MCF 10A (cell line): ENCODE data around the gene ARSI. TPM values are rescaled to one million over a fixed set of nuclear protein-coding genes. Genes with fewer than 3 reads are reported as not detected.

Experiments
- BruUV-seq: library from RNA; stranded (reverse); fragments of 400-500 nt; replicated peaks from 2 replicates; lab custom pipeline; 2021; lab: Mats Ljungman, UMichigan
- CTCF ChIA-PET: fragments of 300-600 bp; sonication (Branson Sonifier 250); formaldehyde crosslinking; extraction: SDS; loops from one replicate; lab custom pipeline; 2021; ENCODE audit warnings: antibody characterized with exemption, inconsistent platforms; lab: Yijun Ruan, JAX
- POLR2A ChIA-PET: fragments of 300-600, 350-650 bp; sonication (Branson Sonifier 250); formaldehyde crosslinking; extraction: SDS; loops from one replicate; lab custom pipeline; 2020; ENCODE audit warnings: antibody characterized with exemption, inconsistent platforms; lab: Yijun Ruan, JAX
- DNase-seq: peaks from one replicate; pipeline ENCODE4 v3.0.0-alpha.2; 2018; ENCODE audit not compliant: unreplicated experiment
- H3K27ac Mint-ChIP-seq: one replicate; pipeline ENCODE4 v1.8.0; 2022; ENCODE audit warnings: mild to moderate bottlenecking, low read depth, mixed read lengths; ENCODE audit not compliant: unreplicated experiment
- H3K27me3 Mint-ChIP-seq: one replicate; pipeline ENCODE4 v1.8.0; 2022; ENCODE audit warnings: mixed read lengths; ENCODE audit not compliant: insufficient read depth, unreplicated experiment
- H3K36me3 Mint-ChIP-seq: one replicate; pipeline ENCODE4 v1.8.0; 2022; ENCODE audit warnings: mild to moderate bottlenecking, moderate library complexity, mixed read lengths; ENCODE audit not compliant: insufficient read depth, unreplicated experiment
- H3K4me1 Mint-ChIP-seq: one replicate; pipeline ENCODE4 v1.8.0; 2022; ENCODE audit warnings: mixed read lengths; ENCODE audit not compliant: insufficient read depth, unreplicated experiment
- H3K4me3 Mint-ChIP-seq: one replicate; pipeline ENCODE4 v1.8.0; 2022; ENCODE audit warnings: mild to moderate bottlenecking, moderate library complexity, mixed read lengths; ENCODE audit not compliant: unreplicated experiment
- H3K9me3 Mint-ChIP-seq: one replicate; pipeline ENCODE4 v1.8.0; 2022; ENCODE audit warnings: mixed read lengths; ENCODE audit not compliant: unreplicated experiment
- CTCF ChIP-seq: fragments of 200-600 bp; IDR thresholded peaks from one replicate; pipeline ENCODE4 v1.8.0; 2022; ENCODE audit warnings: antibody characterized with exemption, mild to moderate bottlenecking; ENCODE audit not compliant: unreplicated experiment
- intact Hi-C: fragments of 100-400 bp; cut with micrococcal nuclease; formaldehyde crosslinking; loops from 2 replicates; pipeline ENCODE4 v1.14.1; 2022
- total RNA-seq: library from RNA; stranded (reverse); gene quantifications from 2 replicates; pipeline ENCODE4 v1.2.3, GENCODE V29; 2022

The ARSI gene
- total RNA-seq, 1 experiment from 2014 or later, result 0.19 TPM

DNA sequence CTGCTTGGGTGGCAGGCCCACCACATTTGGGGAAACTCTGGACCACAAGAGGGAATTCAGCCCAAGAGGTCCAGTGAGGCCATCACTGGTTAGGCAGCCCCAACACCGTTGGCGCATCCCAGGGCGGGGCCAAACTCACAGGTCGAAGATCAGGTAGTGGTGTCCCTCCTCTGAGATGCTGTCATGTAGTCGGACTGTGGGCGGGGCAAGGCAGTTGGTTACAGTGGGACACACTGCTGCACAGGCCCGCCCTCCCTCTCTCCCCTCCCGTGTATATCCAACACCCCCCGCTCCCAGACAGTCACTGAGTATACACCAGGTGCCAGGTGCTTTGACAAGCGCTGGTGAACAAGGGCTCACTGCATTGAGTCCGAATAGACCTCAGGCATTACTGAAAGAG lies 45.3 kb downstream of the ARSI start:
- no peak for DNase-seq
- Mint-ChIP-seq H3K4me3 (no peak overlapping the region), H3K36me3 (no peaks in the 10 kb centered on the region), H3K4me1 (no peaks in the 10 kb centered on the region), H3K27ac (no peak overlapping the region), H3K27me3 (no peaks in the 10 kb centered on the region), H3K9me3 (no peaks in the 10 kb centered on the region)
- POLR2A ChIA-PET, result no interaction called here
- no peak for TF ChIP-seq CTCF
- CTCF ChIA-PET, result no interaction called here
- BruUV-seq, result no TSS peak
- intact Hi-C loops, result no loop called here

DNA sequence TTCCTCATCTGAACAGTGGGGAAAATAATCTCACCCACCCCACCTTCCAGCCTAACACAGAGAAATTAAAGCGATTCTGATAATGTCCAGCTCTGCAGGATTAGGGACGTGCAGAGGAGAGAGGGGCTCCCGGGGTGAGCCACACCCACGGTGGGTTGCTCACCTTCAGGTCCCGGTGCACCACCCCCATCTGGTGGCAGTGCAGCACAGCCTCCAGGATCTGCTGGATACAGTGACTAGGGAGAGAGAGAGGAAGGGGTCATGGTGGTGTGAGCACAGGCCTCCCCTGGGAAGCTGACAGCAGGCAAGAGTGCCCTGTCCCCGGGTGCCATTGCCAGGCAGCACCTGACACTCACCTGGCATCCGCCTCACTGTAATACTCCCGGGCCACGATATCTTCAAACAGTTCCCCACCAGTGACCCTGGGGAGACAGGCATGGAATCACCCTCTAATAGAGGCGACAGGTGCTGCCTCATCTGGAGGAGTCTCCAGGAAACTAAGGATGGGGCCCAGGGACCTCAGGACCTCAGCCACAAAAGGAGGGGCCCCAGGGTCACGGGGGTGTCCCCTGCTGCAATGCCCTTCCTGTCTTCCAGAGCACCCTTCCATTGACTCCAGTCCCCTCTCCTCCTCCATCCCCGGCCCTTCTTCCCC lies 46.2 kb downstream of the ARSI start:
- Mint-ChIP-seq H3K9me3 (no peaks in the 10 kb centered on the region), H3K27ac (no peak overlapping the region), H3K4me3 (no peak overlapping the region), H3K4me1 (no peaks in the 10 kb centered on the region), H3K36me3 (no peaks in the 10 kb centered on the region), H3K27me3 (no peaks in the 10 kb centered on the region)
- POLR2A ChIA-PET, result no interaction called here
- no peak for DNase-seq
- intact Hi-C loops, result no loop called here
- CTCF ChIA-PET, result interaction anchor here (0.6 to 1.3 kb wide), 4 partner anchors 24 to 93 kb away, joined by 3 to 5 read pairs (median 4); no protein-coding TSS in a partner anchor
- no peak for TF ChIP-seq CTCF
- no TSS peak for BruUV-seq

- TF ChIP-seq CTCF, result no peak
- Mint-ChIP-seq H3K4me3 (no peak overlapping the region), H3K4me1 (no peaks in the 10 kb centered on the region), H3K27me3 (no peaks in the 10 kb centered on the region), H3K36me3 (no peaks in the 10 kb centered on the region), H3K9me3 (no peaks in the 10 kb centered on the region), H3K27ac (no peak overlapping the region)
- no TSS peak for BruUV-seq
- ChIA-PET CTCF (interaction anchor here (0.6 to 1.3 kb wide), 7 partner anchors 10 to 94 kb away, joined by 3 to 5 read pairs (median 3); no protein-coding TSS in a partner anchor), POLR2A (no interaction called here)
- intact Hi-C loops, result no loop called here
- DNase-seq, result no peak
Observed at GRCh38 chr5:150255659-150256409, 46.9 kb downstream of the ARSI start.

- no TSS peak for BruUV-seq
- Mint-ChIP-seq H3K27me3 (no peaks in the 10 kb centered on the region), H3K27ac (no peak overlapping the region), H3K36me3 (no peaks in the 10 kb centered on the region), H3K9me3 (no peaks in the 10 kb centered on the region), H3K4me3 (no peak overlapping the region), H3K4me1 (no peaks in the 10 kb centered on the region)
- no peak for TF ChIP-seq CTCF
- no peak for DNase-seq
- POLR2A ChIA-PET, result no interaction called here
- intact Hi-C loops, result no loop called here
- CTCF ChIA-PET, result interaction anchor here (0.5 to 1.3 kb wide), 5 partner anchors 8 to 416 kb away, joined by 3 to 4 read pairs (median 3); no protein-coding TSS in a partner anchor
Observed at GRCh38 chr5:150254774-150255173, 47.9 kb downstream of the ARSI start.
